Neural cell (in vitro differentiated cells): ENCODE measurements around the gene KIAA1143. TPM values are rescaled to one million over a fixed set of nuclear protein-coding genes. Genes with fewer than 3 reads are reported as not detected.

Source experiments
- H2AFZ ChIP-seq: fragments of 200-600, 300-800 bp; sonication (generic), shearing (Covaris generic); 2 replicates; pipeline ENCODE4 v1.6.0; 2014; ENCODE audit warnings: low read depth, mild to moderate bottlenecking, antibody characterized with exemption, low read length, moderate library complexity
- H3F3A ChIP-seq: fragments of 200-600 bp; shearing (Covaris generic); 2 replicates; pipeline ENCODE4 v1.6.1; 2016; ENCODE audit warnings: mild to moderate bottlenecking, moderate library complexity, mixed read lengths, antibody characterized with exemption, low read length; ENCODE audit not compliant: insufficient read depth, poor library complexity, severe bottlenecking
- H3K27ac ChIP-seq: fragments of 200-600, 300-800 bp; sonication (generic), shearing (Covaris generic); 2 replicates; pipeline ENCODE4 v1.5.1; 2014; ENCODE audit warnings: mild to moderate bottlenecking, low read length, moderate library complexity
- H3K27me3 ChIP-seq: fragments of 300-800, 200-600 bp; sonication (generic), shearing (Covaris generic); 2 replicates; pipeline ENCODE4 v1.6.0; 2014; ENCODE audit warnings: mild to moderate bottlenecking, low read depth, low read length, moderate library complexity; ENCODE audit not compliant: insufficient read depth
- H3K36me3 ChIP-seq: fragments of 300-800, 200-600 bp; sonication (generic), shearing (Covaris generic); 2 replicates; pipeline ENCODE4 v1.5.1; 2014; ENCODE audit warnings: mild to moderate bottlenecking, antibody characterized with exemption, low read length, moderate library complexity; ENCODE audit not compliant: insufficient read depth
- H3K4me2 ChIP-seq: fragments of 300-800, 200-600 bp; sonication (generic), shearing (Covaris generic); 2 replicates; pipeline ENCODE4 v1.6.0; 2014; ENCODE audit warnings: mild to moderate bottlenecking, low read length
- H3K4me3 ChIP-seq: fragments of 300-800, 200-600 bp; sonication (generic), shearing (Covaris generic); 2 replicates; pipeline ENCODE4 v1.5.1; 2014; ENCODE audit warnings: mild to moderate bottlenecking, low read length, moderate library complexity
- H3K79me2 ChIP-seq: fragments of 200-600 bp; shearing (Covaris generic); replicated peaks from 2 replicates; pipeline ENCODE4 v1.6.0; 2014; ENCODE audit warnings: mild to moderate bottlenecking, low read length, moderate library complexity; ENCODE audit not compliant: insufficient read depth
- H3K9ac ChIP-seq: fragments of 300-800, 200-600 bp; sonication (generic), shearing (Covaris generic); 2 replicates; pipeline ENCODE4 v1.6.1; 2016; ENCODE audit warnings: mild to moderate bottlenecking, low read length, mixed read lengths
- H3K9me2 ChIP-seq: fragments of 200-600 bp; shearing (Covaris generic); 2 replicates; pipeline ENCODE4 v1.6.1; 2016; ENCODE audit warnings: mild to moderate bottlenecking, low read length, mixed read lengths; ENCODE audit not compliant: insufficient read depth
- H3K9me3 ChIP-seq: fragments of 200-600, 300-800 bp; sonication (generic), shearing (Covaris generic); 2 replicates; pipeline ENCODE4 v1.6.1; 2016; ENCODE audit warnings: mild to moderate bottlenecking, mixed run types, low read length, moderate library complexity, mixed read lengths
- H4K20me1 ChIP-seq: fragments of 200-600 bp; shearing (Covaris generic); 2 replicates; pipeline ENCODE4 v1.6.1; 2016; ENCODE audit warnings: mild to moderate bottlenecking, mixed run types; ENCODE audit not compliant: insufficient read depth
- EP300 ChIP-seq: fragments of 450-650 bp; conservative IDR thresholded peaks from 2 replicates; pipeline ENCODE4 v1.6.1; 2014; ENCODE audit warnings: antibody characterized with exemption, mild to moderate bottlenecking, moderate library complexity; ENCODE audit not compliant: poor library complexity, severe bottlenecking
- EZH2 ChIP-seq: fragments of 200-600, 300-800 bp; shearing (Covaris generic), sonication (generic); IDR thresholded peaks from 2 replicates; pipeline ENCODE4 v1.6.1; 2014; ENCODE audit warnings: antibody characterized with exemption, low read length, borderline replicate concordance, mild to moderate bottlenecking; ENCODE audit not compliant: insufficient read depth, poor library complexity, severe bottlenecking
- MXI1 ChIP-seq: fragments of 450-650 bp; conservative IDR thresholded peaks from 2 replicates; pipeline ENCODE4 v1.6.1; 2014; ENCODE audit warnings: antibody characterized with exemption, mild to moderate bottlenecking; ENCODE audit not compliant: poor library complexity, severe bottlenecking
- POLR2AphosphoS5 ChIP-seq: IDR thresholded peaks from 2 replicates; pipeline ENCODE4 v1.6.1; 2012
- RAD21 ChIP-seq: fragments of 450-650 bp; conservative IDR thresholded peaks from 2 replicates; pipeline ENCODE4 v1.6.1; 2014; ENCODE audit warnings: antibody characterized with exemption, mild to moderate bottlenecking, moderate library complexity
- REST ChIP-seq: IDR thresholded peaks from 2 replicates; pipeline ENCODE4 v1.6.1; 2012; ENCODE audit warnings: borderline replicate concordance
- SMC3 ChIP-seq: fragments of 450-650 bp; conservative IDR thresholded peaks from 2 replicates; pipeline ENCODE4 v1.6.1; 2014; ENCODE audit warnings: antibody characterized with exemption, mild to moderate bottlenecking, moderate library complexity; ENCODE audit not compliant: poor library complexity
- TAF1 ChIP-seq: IDR thresholded peaks from 2 replicates; pipeline ENCODE4 v1.6.1; 2012; ENCODE audit warnings: low read depth
- polyA plus RNA-seq: library from polyadenylated mRNA; depleted of rRNA; stranded (reverse); fragments of >200 nt; gene quantifications from 2 replicates; pipeline ENCODE4 v1.2.3, GENCODE V29; 2014
- TF ChIP-seq, protein P1 (sequence below): fragments of 450-650 bp; IDR thresholded peaks from 2 replicates; pipeline ENCODE4 v1.5.1; 2014; ENCODE audit warnings: antibody characterized with exemption, mild to moderate bottlenecking, moderate library complexity; ENCODE audit not compliant: poor library complexity, severe bottlenecking

Gene KIAA1143
- polyA plus RNA-seq, 1 donor from 2014 or later: 18.4 TPM

- no peaks in the 10 kb centered on the region for H3K27me3 ChIP-seq
- H3F3A ChIP-seq: no peaks in the 10 kb centered on the region
- H3K9ac ChIP-seq: no peak overlapping the region
- no peaks in the 10 kb centered on the region for H3K9me2 ChIP-seq
- TF ChIP-seq MXI1 (no peak), RAD21 (no peak), SMC3 (no peak), EP300 (no peak), TAF1 (no peak), POLR2AphosphoS5 (no peak), REST (no peak), EZH2 (no peak)
- TF ChIP-seq, protein P1, sequence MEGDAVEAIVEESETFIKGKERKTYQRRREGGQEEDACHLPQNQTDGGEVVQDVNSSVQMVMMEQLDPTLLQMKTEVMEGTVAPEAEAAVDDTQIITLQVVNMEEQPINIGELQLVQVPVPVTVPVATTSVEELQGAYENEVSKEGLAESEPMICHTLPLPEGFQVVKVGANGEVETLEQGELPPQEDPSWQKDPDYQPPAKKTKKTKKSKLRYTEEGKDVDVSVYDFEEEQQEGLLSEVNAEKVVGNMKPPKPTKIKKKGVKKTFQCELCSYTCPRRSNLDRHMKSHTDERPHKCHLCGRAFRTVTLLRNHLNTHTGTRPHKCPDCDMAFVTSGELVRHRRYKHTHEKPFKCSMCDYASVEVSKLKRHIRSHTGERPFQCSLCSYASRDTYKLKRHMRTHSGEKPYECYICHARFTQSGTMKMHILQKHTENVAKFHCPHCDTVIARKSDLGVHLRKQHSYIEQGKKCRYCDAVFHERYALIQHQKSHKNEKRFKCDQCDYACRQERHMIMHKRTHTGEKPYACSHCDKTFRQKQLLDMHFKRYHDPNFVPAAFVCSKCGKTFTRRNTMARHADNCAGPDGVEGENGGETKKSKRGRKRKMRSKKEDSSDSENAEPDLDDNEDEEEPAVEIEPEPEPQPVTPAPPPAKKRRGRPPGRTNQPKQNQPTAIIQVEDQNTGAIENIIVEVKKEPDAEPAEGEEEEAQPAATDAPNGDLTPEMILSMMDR: no peak
- H3K4me2 ChIP-seq: no peak overlapping the region
- no peaks in the 10 kb centered on the region for H3K9me3 ChIP-seq
- no peaks in the 10 kb centered on the region for H3K36me3 ChIP-seq
- no peak overlapping the region for H3K4me3 ChIP-seq
- H3K79me2 ChIP-seq: peaks cover 21% of the 10 kb centered on the region
- H4K20me1 ChIP-seq: no peaks in the 10 kb centered on the region
- H3K27ac ChIP-seq: no peak overlapping the region
- H2AFZ ChIP-seq: no peak overlapping the region
Observed at GRCh38 chr3:44764248-44764647, 2.8 kb upstream of the KIAA1143 start.

DNA sequence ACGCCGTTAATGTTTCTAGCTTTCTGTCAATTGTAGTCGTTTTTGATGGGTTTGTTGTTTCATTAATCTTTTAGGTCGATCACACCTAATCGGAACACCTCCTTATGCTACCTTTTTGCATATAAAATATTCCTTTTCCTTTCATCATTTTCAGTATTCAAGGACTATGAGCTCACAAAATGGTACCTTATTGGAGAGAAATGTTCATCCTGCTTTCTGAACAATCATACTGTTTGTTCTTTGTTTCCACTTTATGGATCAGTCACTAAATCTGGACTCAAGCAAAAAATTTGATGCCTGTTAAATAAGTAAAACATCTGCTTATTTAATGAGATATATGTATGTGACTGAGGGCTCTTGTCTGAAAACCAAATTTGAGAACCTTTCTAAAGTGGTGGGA is 1.3 kb upstream of the KIAA1143 start:
- no peaks in the 10 kb centered on the region for H3K27me3 ChIP-seq
- no peak overlapping the region for H3K27ac ChIP-seq
- peaks cover 8% of the 10 kb centered on the region for H3K9me3 ChIP-seq
- H3K79me2 ChIP-seq: peaks cover 23% of the 10 kb centered on the region
- no peak for TF ChIP-seq REST
- peak overlapping the region; percentile 40 for H3K9ac ChIP-seq
- no peaks in the 10 kb centered on the region for H3K9me2 ChIP-seq
- no peak overlapping the region for H2AFZ ChIP-seq
- no peaks in the 10 kb centered on the region for H3F3A ChIP-seq
- peaks cover 9% of the 10 kb centered on the region for H3K36me3 ChIP-seq
- H3K4me2 ChIP-seq: no peak overlapping the region
- H4K20me1 ChIP-seq: no peaks in the 10 kb centered on the region
- H3K4me3 ChIP-seq: peak overlapping the region; percentile 78
